DMS53 (cell line): Measurements from ENCODE around the gene GALNT17.
"Not testable (repeated sequence)": the region's sequence is repeated elsewhere in the genome, so short reads cannot be mapped to it uniquely, and the experiment has no call there.

Source experiments
- DNase-seq: peaks from one replicate; lab custom pipeline; 2025; lab: John Stamatoyannopoulos, UW

Gene GALNT17

GRCh38 chr7:71635849-71636248 lies 503.9 kb downstream of the GALNT17 start:
- not testable (repeated sequence) for DNase-seq

DNA sequence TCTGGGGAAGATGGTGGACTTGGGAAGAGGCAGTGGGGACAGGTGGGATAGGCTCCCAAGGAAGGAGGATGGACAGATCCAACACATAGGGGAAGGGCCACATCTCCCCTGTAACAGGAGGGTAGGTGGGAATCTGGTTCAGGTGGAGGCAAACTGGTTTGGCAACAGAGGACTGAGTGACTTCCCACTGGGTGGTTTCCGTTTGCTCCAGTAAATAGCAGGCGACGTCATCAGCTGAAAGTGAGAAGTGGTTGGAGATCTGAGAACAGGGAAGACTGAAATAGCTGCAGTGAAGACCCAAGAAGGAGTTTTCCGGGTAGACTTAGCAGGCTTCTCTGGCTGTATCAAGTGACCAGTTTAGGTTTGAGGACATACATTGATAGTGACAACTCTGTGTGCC lies 504.4 kb downstream of the GALNT17 start:
- peak; percentile 7 for DNase-seq

DNA sequence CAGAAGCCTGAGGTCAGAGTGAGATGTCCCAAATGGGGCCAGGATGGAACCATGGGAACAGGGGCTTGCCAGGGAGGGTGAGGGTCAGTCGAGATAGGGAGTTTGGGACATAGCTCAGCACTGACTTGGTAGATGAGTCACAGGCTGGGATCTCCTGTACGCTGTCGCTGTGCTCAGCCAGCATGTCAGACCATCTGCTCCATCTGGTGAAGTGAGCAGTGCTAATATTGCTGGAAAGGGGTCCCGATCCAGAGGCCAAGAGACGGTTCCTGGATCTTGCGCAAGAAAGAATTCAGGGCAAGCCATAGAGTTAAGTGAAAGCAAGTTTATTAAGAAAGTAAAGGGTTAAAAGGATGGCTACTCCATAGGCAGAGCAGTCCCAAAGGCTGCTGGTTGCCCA lies 505.6 kb downstream of the GALNT17 start:
- DNase-seq = no peak

- no peak for DNase-seq
Observed at GRCh38 chr7:71638108-71638507, 506.2 kb downstream of the GALNT17 start.

DNA sequence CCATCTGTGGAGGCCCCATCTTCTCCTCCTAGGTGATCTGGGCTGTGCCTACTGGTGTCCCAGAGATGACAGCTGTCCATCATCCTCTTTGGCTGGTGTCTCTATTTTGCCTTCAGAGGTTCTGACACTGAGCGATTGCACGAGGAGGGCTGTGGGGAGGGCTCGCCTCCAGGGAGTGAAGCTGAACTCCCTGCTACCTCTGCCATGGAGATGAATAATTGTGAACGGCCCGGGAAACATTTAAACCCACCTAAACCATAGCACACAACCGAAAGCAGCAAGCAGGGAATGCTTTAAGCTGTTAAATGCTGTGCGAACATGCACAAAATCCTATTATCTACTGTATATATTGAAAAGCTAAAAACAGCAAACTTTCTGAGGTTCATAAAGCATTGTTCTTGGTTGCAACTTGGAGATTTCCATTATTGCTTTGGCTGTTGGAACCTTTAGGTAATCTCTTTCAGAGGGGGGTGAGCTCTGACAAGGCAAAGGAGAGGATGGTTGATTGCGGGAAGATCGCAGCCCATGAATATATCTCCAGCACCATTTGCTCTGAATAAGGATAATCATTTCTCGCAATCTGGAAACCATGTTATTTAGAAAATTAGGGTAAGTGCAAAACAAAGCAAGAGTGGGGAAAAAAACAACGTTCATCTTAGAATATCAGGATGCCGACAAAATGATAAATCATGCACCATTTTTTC lies 507.6 kb downstream of the GALNT17 start:
- no peak for DNase-seq

GRCh38 chr7:71643031-71643430 lies 511.1 kb downstream of the GALNT17 start:
- not testable (repeated sequence) for DNase-seq

- no peak for DNase-seq
Observed at GRCh38 chr7:71645836-71646235, 513.9 kb downstream of the GALNT17 start.

DNA sequence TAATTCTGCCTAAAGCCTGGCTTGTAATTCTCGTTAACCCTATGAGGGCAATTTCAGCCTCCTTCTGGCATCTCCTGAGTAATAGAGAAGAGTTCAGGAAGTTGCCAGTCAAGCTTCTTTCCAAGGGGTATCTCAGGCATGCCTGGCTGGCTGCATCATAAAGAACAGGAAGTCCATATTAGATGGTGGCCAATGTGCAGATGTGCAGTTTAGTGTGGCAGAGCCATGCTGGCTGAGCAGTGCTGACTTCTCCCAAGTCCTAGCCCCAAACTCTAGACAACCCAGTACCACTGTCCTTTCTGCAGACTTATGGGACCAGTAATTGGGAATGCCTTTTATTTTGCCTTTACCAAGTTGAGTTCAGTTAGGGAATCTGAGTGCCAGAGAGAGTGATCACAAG lies 517.9 kb downstream of the GALNT17 start:
- no peak for DNase-seq

- no peak for DNase-seq
Observed at GRCh38 chr7:71650653-71651337, 518.9 kb downstream of the GALNT17 start.

- no peak for DNase-seq
Observed at GRCh38 chr7:71652510-71652909, 520.6 kb downstream of the GALNT17 start.

GRCh38 chr7:71657386-71657785 lies 525.4 kb downstream of the GALNT17 start:
- no peak for DNase-seq

- DNase-seq = no peak
Observed at GRCh38 chr7:71659622-71660021, 527.7 kb downstream of the GALNT17 start.

- no peak for DNase-seq
Observed at GRCh38 chr7:71661671-71662224, 529.8 kb downstream of the GALNT17 start.

DNA sequence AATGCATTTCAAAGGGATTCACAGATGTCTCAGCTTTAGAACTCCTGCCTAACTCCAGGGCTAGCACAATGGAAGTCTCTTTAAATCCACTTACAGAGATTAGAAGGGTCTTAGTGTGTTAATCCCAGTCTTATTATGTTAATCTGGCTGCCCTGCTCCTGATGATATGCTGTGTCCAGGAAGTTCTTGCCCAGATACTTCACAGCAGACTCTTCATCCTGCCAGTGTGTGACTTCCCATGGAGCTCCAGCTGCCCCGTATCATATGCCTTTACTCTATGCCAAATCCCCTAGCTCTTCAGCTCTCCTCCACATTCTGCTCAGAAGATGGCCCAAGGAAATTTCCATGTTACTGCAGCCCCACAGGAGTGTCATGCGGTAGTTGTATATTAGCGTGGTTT lies 533.8 kb downstream of the GALNT17 start:
- no peak for DNase-seq

DNA sequence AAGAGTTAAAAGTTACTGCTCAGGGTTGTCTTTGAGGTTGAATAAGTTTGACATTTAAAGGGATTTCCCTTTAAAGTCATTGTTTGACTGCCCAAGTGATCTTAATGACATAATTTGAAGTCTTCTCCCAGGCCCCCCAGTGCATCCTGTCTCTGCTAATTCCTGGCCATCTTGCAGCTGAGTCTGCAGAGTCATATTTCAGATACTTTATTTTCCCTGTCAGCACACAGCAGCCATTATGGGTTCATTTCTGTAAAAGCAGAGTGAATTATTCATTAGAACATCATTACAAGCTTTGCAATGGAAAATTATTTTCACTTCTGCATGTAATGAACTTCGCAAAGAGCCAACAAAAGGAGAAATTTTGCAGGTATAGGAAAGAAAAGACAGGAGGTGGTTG lies 536.6 kb downstream of the GALNT17 start:
- no peak for DNase-seq

DNA sequence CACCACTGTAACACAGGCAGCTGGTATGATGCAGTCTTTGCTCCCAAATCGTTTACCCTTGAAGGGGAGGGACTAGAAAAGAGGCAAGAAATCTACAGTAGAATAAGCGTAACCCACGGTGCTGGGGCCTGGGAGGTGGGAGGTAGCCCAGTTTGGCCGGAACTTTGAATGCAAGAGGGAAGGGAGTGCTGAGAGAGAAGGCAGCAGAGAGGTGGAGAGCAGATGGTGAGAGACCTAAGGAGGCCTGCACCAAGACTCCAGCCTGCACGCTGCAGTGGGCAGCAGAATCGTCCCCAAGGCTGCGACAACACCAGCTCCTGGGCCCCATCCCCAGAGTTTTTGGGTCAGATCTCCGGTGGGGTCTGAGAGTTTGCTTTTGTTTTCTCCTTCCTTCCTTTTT lies 547.5 kb downstream of the GALNT17 start:
- DNase-seq = no peak

DNA sequence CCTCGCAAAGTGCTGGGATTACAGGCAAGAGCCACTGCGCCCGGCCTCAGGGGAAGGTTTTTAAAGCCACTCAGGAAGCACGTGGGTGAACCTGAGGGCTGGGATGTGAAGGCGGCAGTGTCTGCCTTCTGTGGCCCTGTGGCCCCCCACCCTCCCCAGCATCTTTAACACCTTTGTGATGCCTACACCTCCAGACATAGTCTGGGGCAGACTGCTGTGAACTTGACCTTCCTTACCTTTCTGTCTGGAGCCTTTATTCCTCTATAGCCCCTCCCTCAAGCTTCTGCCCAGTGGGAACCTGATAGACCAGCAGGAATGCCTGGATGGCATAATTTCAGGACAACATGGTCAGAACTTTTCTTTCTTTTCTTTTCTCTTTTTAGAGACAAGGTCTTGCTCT lies 550.2 kb downstream of the GALNT17 start:
- DNase-seq = no peak

GRCh38 chr7:71682841-71683781 lies 551.2 kb downstream of the GALNT17 start:
- DNase-seq = no peak

DNA sequence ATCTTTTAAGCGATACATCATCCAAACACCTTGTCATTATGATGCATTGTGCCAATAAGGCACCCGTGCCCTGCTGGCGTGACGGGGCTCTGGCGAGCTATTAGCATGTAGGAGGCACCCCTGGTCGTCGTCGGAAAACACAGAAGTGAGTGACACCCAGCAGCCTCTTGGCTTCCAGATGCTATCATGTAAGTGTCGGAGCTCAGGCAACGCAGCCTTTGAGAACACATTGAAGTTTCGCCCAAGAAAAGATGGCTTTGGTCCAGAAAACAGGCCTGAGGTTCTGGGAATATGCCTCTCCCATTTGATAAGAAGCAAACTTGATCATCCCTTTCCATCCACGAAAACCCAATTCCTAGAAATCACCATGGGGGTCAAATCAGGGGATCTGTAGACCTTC lies 555.3 kb downstream of the GALNT17 start:
- DNase-seq = no peak

GRCh38 chr7:71687831-71688599 lies 556.1 kb downstream of the GALNT17 start:
- DNase-seq = no peak

GRCh38 chr7:71691538-71691937 lies 559.6 kb downstream of the GALNT17 start:
- no peak for DNase-seq

GRCh38 chr7:71694665-71695064 lies 562.7 kb downstream of the GALNT17 start:
- DNase-seq = no peak
